HG03432 (cell line): Measurements from ENCODE around the gene PRKX.
"Not testable (repeated sequence)": the region's sequence is repeated elsewhere in the genome, so short reads cannot be mapped to it uniquely, and the experiment has no call there.

Experiments
- ATAC-seq: cut with Tn5 transposase; IDR thresholded peaks from one replicate; pipeline ENCODE4 v1.9.1; 2021; ENCODE audit warnings: mild to moderate bottlenecking, moderate library complexity; ENCODE audit not compliant: unreplicated experiment

The PRKX gene

GRCh38 chrX:3585719-3586118 lies 127.7 kb downstream of the PRKX start:
- ATAC-seq = no peak

GRCh38 chrX:3584415-3584996 lies 128.9 kb downstream of the PRKX start:
- ATAC-seq = no peak

- ATAC-seq = no peak
These were observed 131.0 kb downstream of the PRKX start for GRCh38 chrX:3582451-3582850.

GRCh38 chrX:3581609-3582108 lies 131.8 kb downstream of the PRKX start:
- ATAC-seq = no peak

GRCh38 chrX:3577551-3577950 lies 135.9 kb downstream of the PRKX start:
- no peak for ATAC-seq

GRCh38 chrX:3576886-3577501 lies 136.5 kb downstream of the PRKX start:
- ATAC-seq = no peak

- no peak for ATAC-seq
These were observed 145.8 kb downstream of the PRKX start for GRCh38 chrX:3567686-3568085.

GRCh38 chrX:3563451-3563850 lies 150.0 kb downstream of the PRKX start:
- ATAC-seq = no peak

- ATAC-seq = not testable (repeated sequence)
These were observed 153.4 kb downstream of the PRKX start for GRCh38 chrX:3560010-3560409.
